ENCODE measurements around the gene DRICH1. TPM values are rescaled to one million over a fixed set of nuclear protein-coding genes. Genes with fewer than 3 reads are reported as not detected.

DRICH1 gene
- total and polyA plus RNA-seq, 2 of the 13 experiments (the other 11 are each of a cell fraction or from before 2014, with no cell fraction given), result 0.22 to 0.66 TPM

DNA sequence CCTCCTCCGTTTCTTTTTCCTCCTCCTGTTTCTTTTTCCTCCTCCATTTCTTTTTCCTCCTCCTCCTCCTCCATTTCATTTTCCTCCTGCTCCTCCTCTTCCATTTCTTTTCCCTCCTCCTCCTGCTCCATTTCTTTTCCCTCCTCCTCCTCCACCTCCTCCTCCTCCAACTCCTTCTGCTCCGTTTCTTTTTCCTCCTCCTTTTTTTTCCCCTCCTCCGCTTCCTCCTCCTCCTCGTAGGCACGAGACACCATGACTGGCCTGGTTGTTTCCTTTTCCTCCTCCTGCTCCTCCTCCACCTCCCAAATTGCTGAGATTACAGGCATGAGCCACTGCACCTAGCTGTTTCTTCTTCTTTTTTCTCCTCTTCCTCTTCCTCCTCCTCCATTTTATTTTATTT lies 25.6 kb upstream of the DRICH1 start:
- Histone ChIP-seq H4K20me1 (ENCODE audit: insufficient read depth, low read length) (no peaks in the 10 kb centered on the region), H3K9me3 (ENCODE audit: low read length) (no peaks in the 10 kb centered on the region), H3K4me3 (replicated peaks in 1 of 3; ENCODE audit: insufficient read depth in 1 of 3, low read depth in 2 of 3, low read length in 3 of 3) (no peak overlapping the region), H3K27me3 (ENCODE audit: control insufficient read depth in 1 of 2, insufficient read depth in 2 of 2, low read length in 2 of 2) (no peaks in the 10 kb centered on the region), H2AFZ (ENCODE audit: low read length) (no peak overlapping the region), H3K4me2 (ENCODE audit: low read depth, low read length) (no peak overlapping the region), H3K36me3 (replicated peaks in 1 of 2; ENCODE audit: control insufficient read depth in 1 of 2, insufficient read depth in 2 of 2, low read length in 2 of 2) (peaks cover 6 to 17% of the 10 kb centered on the region in 2 experiments; a peak in 4 of 5 replicates), H3K4me1 (ENCODE audit: insufficient read depth, low read length) (peaks cover 11% of the 10 kb centered on the region), H3K9ac (ENCODE audit: insufficient read depth, low read depth, low read length) (no peak overlapping the region), H3K79me2 (ENCODE audit: insufficient read depth, low read length) (no peaks in the 10 kb centered on the region), H3K27ac (ENCODE audit: extremely low read length, insufficient read depth, low read length) (no peak overlapping the region)
- DNase-seq (ENCODE audit: low spot score) (no peak), ATAC-seq (no peak), FAIRE-seq (no peak)
- intact Hi-C loops (cut with micrococcal nuclease; ENCODE audit: unreplicated experiment), result no loop called here
- ChIA-PET POLR2A (no interaction called here), CTCF (ENCODE audit: low intra/inter-chr PET ratio, low total read pairs) (no interaction called here)
- BruUV-seq (replicated peaks), result no TSS peak
- WGBS (ENCODE audit: low lambda C conversion rate), result 96% methylated on average over 5 of the region's 5 CpGs
- no peak for TF ChIP-seq ZSCAN20 (CRISPR knock-in tag; IDR thresholded peaks at IDR 0.05; ENCODE audit: borderline replicate concordance)
- TF ChIP-seq KLF12 (CRISPR knock-in tag; IDR thresholded peaks at IDR 0.05; ENCODE audit: borderline replicate concordance), result no peak
- TF ChIP-seq ZNF672 (CRISPR knock-in tag; IDR thresholded peaks at IDR 0.05), result no peak
- no peak for TF ChIP-seq SRSF4 (IDR thresholded peaks at IDR 0.05; ENCODE audit: low read depth, low read length, poor library complexity, severe bottlenecking)
- no peak for TF ChIP-seq ZMAT3 (CRISPR knock-in tag; conservative IDR thresholded peaks at IDR 0.05)
- in situ Hi-C loops (cut with HindIII; ENCODE audit: extremely low pct_ligation_motif_present, low pct_unique_long_range_greater_than_20kb), result no loop called here

GRCh38 chr22:23655891-23656475 lies 23.9 kb upstream of the DRICH1 start:
- DNase-seq (ENCODE audit: low spot score) (no peak), FAIRE-seq (no peak), ATAC-seq (peak; percentile 53)
- Histone ChIP-seq H4K20me1 (ENCODE audit: insufficient read depth, low read length) (no peaks in the 10 kb centered on the region), H3K79me2 (ENCODE audit: insufficient read depth, low read length) (no peaks in the 10 kb centered on the region), H3K4me1 (ENCODE audit: insufficient read depth, low read length) (peaks cover 11% of the 10 kb centered on the region), H3K4me2 (ENCODE audit: low read depth, low read length) (no peak overlapping the region), H3K4me3 (replicated peaks in 1 of 3; ENCODE audit: insufficient read depth in 1 of 3, low read depth in 2 of 3, low read length in 3 of 3) (no peak overlapping the region), H3K9me3 (ENCODE audit: low read length) (no peaks in the 10 kb centered on the region), H3K36me3 (replicated peaks in 1 of 2; ENCODE audit: control insufficient read depth in 1 of 2, insufficient read depth in 2 of 2, low read length in 2 of 2) (peaks cover 6 to 17% of the 10 kb centered on the region in 2 experiments; a peak in 4 of 5 replicates), H2AFZ (ENCODE audit: low read length) (no peak overlapping the region), H3K27me3 (ENCODE audit: control insufficient read depth in 1 of 2, insufficient read depth in 2 of 2, low read length in 2 of 2) (no peaks in the 10 kb centered on the region), H3K9ac (ENCODE audit: insufficient read depth, low read depth, low read length) (no peak overlapping the region), H3K27ac (ENCODE audit: extremely low read length, insufficient read depth, low read length) (no peak overlapping the region)
- whole genome bisulfite sequencing (ENCODE audit: low lambda C conversion rate), result 90% methylated on average over 4 of the region's 6 CpGs
- in situ Hi-C loops (cut with HindIII; ENCODE audit: extremely low pct_ligation_motif_present, low pct_unique_long_range_greater_than_20kb) (no loop called here), intact Hi-C loops (cut with micrococcal nuclease; ENCODE audit: unreplicated experiment) (no loop called here)
- ChIA-PET CTCF (ENCODE audit: low intra/inter-chr PET ratio, low total read pairs) (no interaction called here), POLR2A (no interaction called here)
- TF ChIP-seq ZNF546 (CRISPR knock-in tag; conservative IDR thresholded peaks at IDR 0.05), result no peak
- TF ChIP-seq, protein P1, sequence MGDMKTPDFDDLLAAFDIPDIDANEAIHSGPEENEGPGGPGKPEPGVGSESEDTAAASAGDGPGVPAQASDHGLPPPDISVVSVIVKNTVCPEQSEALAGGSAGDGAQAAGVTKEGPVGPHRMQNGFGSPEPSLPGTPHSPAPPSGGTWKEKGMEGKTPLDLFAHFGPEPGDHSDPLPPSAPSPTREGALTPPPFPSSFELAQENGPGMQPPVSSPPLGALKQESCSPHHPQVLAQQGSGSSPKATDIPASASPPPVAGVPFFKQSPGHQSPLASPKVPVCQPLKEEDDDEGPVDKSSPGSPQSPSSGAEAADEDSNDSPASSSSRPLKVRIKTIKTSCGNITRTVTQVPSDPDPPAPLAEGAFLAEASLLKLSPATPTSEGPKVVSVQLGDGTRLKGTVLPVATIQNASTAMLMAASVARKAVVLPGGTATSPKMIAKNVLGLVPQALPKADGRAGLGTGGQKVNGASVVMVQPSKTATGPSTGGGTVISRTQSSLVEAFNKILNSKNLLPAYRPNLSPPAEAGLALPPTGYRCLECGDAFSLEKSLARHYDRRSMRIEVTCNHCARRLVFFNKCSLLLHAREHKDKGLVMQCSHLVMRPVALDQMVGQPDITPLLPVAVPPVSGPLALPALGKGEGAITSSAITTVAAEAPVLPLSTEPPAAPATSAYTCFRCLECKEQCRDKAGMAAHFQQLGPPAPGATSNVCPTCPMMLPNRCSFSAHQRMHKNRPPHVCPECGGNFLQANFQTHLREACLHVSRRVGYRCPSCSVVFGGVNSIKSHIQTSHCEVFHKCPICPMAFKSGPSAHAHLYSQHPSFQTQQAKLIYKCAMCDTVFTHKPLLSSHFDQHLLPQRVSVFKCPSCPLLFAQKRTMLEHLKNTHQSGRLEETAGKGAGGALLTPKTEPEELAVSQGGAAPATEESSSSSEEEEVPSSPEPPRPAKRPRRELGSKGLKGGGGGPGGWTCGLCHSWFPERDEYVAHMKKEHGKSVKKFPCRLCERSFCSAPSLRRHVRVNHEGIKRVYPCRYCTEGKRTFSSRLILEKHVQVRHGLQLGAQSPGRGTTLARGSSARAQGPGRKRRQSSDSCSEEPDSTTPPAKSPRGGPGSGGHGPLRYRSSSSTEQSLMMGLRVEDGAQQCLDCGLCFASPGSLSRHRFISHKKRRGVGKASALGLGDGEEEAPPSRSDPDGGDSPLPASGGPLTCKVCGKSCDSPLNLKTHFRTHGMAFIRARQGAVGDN (CRISPR knock-in tag; IDR thresholded peaks at IDR 0.05), result peak; percentile 18; the same call in 1 of the 2 replicates
- TF ChIP-seq, protein P2, sequence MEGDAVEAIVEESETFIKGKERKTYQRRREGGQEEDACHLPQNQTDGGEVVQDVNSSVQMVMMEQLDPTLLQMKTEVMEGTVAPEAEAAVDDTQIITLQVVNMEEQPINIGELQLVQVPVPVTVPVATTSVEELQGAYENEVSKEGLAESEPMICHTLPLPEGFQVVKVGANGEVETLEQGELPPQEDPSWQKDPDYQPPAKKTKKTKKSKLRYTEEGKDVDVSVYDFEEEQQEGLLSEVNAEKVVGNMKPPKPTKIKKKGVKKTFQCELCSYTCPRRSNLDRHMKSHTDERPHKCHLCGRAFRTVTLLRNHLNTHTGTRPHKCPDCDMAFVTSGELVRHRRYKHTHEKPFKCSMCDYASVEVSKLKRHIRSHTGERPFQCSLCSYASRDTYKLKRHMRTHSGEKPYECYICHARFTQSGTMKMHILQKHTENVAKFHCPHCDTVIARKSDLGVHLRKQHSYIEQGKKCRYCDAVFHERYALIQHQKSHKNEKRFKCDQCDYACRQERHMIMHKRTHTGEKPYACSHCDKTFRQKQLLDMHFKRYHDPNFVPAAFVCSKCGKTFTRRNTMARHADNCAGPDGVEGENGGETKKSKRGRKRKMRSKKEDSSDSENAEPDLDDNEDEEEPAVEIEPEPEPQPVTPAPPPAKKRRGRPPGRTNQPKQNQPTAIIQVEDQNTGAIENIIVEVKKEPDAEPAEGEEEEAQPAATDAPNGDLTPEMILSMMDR (CRISPR knock-in tag; IDR thresholded peaks at IDR 0.05), result 0 out of 2 replicates have a peak, but pooled peaks have one; percentile 7
- no TSS peak for BruUV-seq (replicated peaks)
